ENCODE results near the gene ZNF512B.
A peak's percentile ranks its signal among the peaks of the same experiment; 100 is the strongest.

Gene ZNF512B

GRCh38 chr20:63980806-63981728 lies 11.3 kb upstream of the ZNF512B start, which contains the start of gene PRPF6:
TSS of gene PRPF6 (plus strand) at chr20:63981132. CDS start at chr20:63981246, 114 bp downstream.
- no peaks in the 10 kb centered on the region for H3K27me3 ChIP-seq (ENCODE audit: control insufficient read depth, insufficient read depth, low read length)
- peak within 1 kb of the TSS; percentile 90 for H3K27ac ChIP-seq
- peak within 1 kb of the TSS; percentile 93 for H3K9ac ChIP-seq
- H3K4me3 ChIP-seq (ENCODE audit: low read depth, low read length): peak within 1 kb of the TSS; percentile 73
- TF ChIP-seq CTCF (IDR thresholded peaks at IDR 0.05): peak; percentile 92
- peaks cover 11% of the 10 kb centered on the region for H3K79me2 ChIP-seq
- H3K4me1 ChIP-seq: peaks cover 11% of the 10 kb centered on the region
- H3K4me2 ChIP-seq (ENCODE audit: low read length): peak within 1 kb of the TSS; percentile 57
- H3K9me3 ChIP-seq (ENCODE audit: control insufficient read depth, low read length): no peaks in the 10 kb centered on the region
- peak within 1 kb of the TSS; percentile 99 for H2AFZ ChIP-seq
- no peaks in the 10 kb centered on the region for H3K36me3 ChIP-seq (ENCODE audit: control insufficient read depth, insufficient read depth, low read length)

DNA sequence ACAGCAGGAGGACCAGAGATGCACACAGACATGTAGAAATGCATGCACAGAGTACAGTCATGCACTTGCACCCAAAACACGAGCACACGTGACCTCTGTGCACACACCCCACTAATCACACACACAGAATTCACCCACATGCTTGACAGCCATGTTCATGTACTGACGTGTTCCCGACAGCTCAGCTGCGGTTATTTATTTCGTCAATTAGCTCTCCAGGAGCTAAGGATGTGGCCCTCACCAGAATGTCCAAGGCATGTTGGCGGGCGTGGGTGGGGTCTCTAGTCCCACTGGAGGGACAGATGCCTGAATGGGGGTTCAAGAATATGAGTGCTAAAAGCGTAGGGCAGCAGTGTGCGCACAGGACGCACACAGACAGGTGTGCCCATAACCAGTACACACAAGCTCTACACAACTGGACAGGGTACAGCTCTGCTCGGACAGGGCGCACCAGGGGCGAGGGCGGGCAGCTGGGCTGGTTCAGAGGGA lies 10.6 kb upstream of the ZNF512B start:
- H3K4me1 ChIP-seq: peaks cover 11% of the 10 kb centered on the region
- peak overlapping the region; percentile 57 for H3K4me2 ChIP-seq (ENCODE audit: low read length)
- peak overlapping the region; percentile 73 for H3K4me3 ChIP-seq (ENCODE audit: low read depth, low read length)

DNA sequence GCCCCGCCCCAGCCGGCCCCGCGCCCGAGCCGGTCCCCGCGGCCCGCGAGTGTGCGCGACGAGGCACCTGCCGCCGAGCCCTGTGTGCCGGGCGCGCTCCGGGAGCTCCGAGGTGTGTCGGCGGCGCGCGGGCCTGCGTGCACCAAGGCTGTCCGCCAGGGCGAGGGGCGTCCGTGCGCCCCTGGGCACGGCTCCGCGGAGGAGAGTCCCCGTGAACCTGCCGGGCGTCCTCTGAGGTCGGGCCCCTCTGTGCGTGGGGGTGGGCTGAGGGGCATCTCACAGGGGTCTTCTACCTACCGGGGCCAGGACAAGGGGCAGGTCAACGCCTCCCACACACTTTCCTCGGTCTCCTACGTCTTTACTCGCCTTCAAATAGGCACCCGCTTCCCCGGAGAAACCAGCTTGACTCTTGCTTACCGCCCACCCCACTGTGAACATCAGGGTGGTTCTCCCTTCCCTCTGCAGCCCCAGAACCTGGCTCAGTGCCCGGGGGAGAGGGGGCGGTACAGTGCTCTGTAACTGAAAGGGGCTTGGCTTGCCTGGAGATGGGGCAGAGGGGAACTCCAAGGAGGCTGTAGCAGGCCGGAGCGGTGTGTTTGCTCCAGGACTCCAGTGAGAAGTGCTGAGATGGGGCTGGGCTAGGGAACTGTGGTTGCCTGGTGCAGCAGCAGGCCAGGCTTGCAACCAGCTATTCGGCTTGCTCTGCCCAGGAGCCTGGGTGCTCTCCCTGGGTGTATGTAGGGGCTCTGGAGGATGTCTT lies 10.0 kb upstream of the ZNF512B start, which contains the start of gene SAMD10:
SAMD10 (minus strand) TSS at position 86 of the 760 bp plus-strand sequence. CDS start 175 bp downstream, outside the sequence.
- Histone ChIP-seq H3K9ac (peak within 1 kb of the TSS; percentile 25), H2AFZ (peak within 1 kb of the TSS; percentile 99), H3K79me2 (peaks cover 7% of the 10 kb centered on the region), H3K27me3 (ENCODE audit: control insufficient read depth, insufficient read depth, low read length) (no peaks in the 10 kb centered on the region), H3K9me3 (ENCODE audit: control insufficient read depth, low read length) (no peaks in the 10 kb centered on the region), H3K27ac (peak within 1 kb of the TSS; percentile 90), H3K36me3 (ENCODE audit: control insufficient read depth, insufficient read depth, low read length) (no peaks in the 10 kb centered on the region), H3K4me1 (peaks cover 11% of the 10 kb centered on the region), H3K4me3 (ENCODE audit: low read depth, low read length) (peak within 1 kb of the TSS; percentile 73), H3K4me2 (ENCODE audit: low read length) (peak within 1 kb of the TSS; percentile 72)
- TF ChIP-seq CTCF (IDR thresholded peaks at IDR 0.05): peak; percentile 7

More for the DNA sequence above, 10.6 kb upstream of the ZNF512B start:
- H3K9me3 ChIP-seq (ENCODE audit: control insufficient read depth, low read length): no peaks in the 10 kb centered on the region
- H3K27ac ChIP-seq: peak overlapping the region; percentile 90
- no peak for TF ChIP-seq CTCF (IDR thresholded peaks at IDR 0.05)
- H3K79me2 ChIP-seq: peaks cover 10% of the 10 kb centered on the region
- H2AFZ ChIP-seq: peak overlapping the region; percentile 99
- no peak overlapping the region for H3K9ac ChIP-seq
- H3K36me3 ChIP-seq (ENCODE audit: control insufficient read depth, insufficient read depth, low read length): no peaks in the 10 kb centered on the region
- H3K27me3 ChIP-seq (ENCODE audit: control insufficient read depth, insufficient read depth, low read length): no peaks in the 10 kb centered on the region

GRCh38 chr20:63979229-63979556 lies 9.5 kb upstream of the ZNF512B start:
- Histone ChIP-seq H3K27me3 (ENCODE audit: control insufficient read depth, insufficient read depth, low read length) (no peaks in the 10 kb centered on the region), H3K4me1 (peaks cover 11% of the 10 kb centered on the region), H3K4me3 (ENCODE audit: low read depth, low read length) (peak overlapping the region; percentile 63), H3K27ac (peak overlapping the region; percentile 90), H3K4me2 (ENCODE audit: low read length) (peak overlapping the region; percentile 72), H3K36me3 (ENCODE audit: control insufficient read depth, insufficient read depth, low read length) (no peaks in the 10 kb centered on the region), H2AFZ (peak overlapping the region; percentile 56), H3K79me2 (peaks cover 7% of the 10 kb centered on the region), H3K9me3 (ENCODE audit: control insufficient read depth, low read length) (no peaks in the 10 kb centered on the region), H3K9ac (peak overlapping the region; percentile 25)
- no peak for TF ChIP-seq CTCF (IDR thresholded peaks at IDR 0.05)

All from parathyroid adenoma (tissue), 2 donors.